HG03457 (cell line): ENCODE results near the gene COL13A1.

Experiments
- ATAC-seq: cut with Tn5 transposase; IDR thresholded peaks from one replicate; pipeline ENCODE4 v1.9.1; 2021; ENCODE audit warnings: moderate number of reproducible peaks; ENCODE audit not compliant: unreplicated experiment

The COL13A1 gene

DNA sequence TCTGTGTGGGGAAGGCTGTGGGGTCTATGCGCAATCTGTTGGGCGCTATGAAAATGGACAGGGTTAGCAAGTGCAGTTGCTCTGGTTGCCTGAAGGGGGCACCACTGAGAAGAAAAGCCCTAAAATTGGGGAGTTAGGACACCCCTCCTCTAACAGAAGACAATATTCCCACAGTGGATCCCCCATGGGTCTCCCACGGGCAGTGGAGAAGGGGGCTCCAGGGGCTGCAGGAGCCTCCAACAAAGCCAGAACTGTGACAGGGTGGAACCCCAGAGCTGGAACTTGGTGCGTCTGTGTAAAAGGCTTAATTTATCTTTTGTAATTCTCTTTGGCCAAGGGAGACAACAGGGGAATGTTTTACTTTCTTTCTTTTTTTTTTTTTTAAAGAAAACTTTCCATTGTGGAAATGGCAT is 12.5 kb upstream of the COL13A1 start:
- ATAC-seq, result no peak

DNA sequence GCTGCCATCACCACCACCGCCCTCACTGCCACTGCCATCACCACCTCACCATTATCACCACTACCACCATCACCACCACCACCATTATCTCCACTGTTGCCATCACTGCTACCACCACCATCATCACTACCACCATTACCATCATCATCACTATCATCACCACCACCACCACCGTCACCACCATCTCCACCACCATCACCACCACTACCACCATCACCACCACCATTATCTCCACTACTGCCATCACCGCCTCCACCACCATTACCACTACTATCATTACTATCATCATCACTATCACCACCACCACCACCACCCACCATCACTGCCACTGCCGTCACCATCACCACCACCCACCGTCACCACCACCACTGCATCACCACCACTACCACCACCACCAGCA is 9.9 kb upstream of the COL13A1 start:
- ATAC-seq, result no peak

DNA sequence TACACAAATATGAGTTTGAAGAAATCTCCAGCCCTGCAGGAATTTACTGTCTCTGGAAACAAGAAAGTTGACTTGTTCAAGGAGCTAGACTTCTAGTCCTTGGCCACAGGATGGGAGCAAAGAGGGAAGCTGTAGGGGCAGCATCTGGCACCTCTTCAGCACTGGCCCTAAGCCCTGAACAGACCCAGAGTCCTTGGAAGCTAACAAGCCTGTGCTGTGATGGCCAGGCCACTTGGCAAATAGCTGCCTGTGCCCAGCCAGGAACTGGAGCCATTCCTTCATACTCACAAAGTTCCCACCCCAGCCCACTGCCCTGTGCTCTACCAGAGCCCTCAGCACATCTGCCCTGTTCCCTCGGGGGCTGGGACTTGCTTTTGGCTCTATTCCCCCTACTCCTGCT is 9.4 kb upstream of the COL13A1 start:
- no peak for ATAC-seq

DNA sequence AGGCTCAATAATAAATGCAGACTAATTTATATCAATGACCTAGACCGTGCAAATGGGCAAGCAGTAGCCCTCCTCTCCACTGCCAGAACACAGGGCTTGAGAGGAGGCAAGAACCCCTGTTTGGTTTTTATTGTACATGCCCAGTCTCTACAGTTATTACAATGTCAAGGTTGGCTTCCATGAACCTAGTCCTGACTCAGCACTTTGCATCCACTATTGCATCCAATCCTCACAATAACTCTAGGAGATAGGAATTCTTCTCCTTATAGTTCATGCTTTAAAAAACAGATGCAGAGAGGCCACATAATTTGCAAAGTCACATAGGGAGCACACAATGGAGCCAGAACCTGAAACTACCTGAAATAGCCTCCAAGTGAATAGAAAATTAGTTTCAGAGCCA is 7.0 kb upstream of the COL13A1 start:
- ATAC-seq, result no peak

DNA sequence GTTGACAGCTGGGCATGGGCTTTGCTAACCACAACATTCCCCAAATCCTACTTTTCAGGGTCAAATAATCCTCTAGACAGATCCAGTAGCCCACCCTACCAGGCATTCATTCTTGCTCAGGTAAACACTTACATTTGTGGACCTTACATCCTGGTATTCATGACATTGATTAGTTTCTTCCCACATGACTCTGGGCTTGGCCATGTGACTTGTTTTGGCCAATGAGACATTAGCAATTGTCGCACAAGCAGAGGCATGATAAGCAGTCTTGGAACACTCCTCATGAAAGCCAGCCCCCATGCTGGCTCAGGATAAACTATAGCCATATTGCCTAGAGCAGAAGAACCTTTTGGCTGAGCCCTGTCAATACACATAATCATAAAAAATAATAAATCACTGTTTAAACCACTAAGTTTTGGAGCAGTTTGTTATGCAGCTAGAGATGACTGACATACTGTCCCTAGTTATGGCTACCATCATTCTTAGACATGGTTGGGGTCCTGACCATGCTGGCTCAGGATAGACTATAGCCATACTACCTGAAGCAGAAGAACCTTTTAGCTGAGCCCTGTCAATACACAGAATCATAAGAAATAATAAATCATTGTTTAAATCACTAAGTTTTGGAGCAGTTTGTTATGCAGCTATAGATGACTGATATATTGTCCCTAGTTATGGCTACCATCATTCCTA is 6.3 kb upstream of the COL13A1 start:
- ATAC-seq, result no peak

DNA sequence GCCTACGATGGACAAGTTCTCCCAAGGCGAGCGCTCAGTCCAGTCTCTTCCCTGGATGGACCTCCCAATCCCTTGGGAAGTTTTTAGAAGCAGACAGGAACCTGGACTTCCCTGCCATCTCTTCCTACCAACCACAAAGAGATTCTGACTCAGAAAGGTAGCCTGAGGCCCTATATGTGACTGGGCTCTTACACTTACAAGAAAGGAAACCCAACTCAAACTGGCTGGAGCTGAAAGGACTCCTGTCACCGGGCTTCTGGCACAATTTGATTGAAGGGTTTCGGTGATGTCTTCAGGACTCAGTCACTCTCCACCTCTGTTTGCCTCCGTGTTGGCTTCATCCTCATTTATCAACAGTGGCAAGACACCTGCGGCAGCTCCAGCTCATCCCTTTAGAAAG is 3.7 kb upstream of the COL13A1 start:
- ATAC-seq, result no peak

DNA sequence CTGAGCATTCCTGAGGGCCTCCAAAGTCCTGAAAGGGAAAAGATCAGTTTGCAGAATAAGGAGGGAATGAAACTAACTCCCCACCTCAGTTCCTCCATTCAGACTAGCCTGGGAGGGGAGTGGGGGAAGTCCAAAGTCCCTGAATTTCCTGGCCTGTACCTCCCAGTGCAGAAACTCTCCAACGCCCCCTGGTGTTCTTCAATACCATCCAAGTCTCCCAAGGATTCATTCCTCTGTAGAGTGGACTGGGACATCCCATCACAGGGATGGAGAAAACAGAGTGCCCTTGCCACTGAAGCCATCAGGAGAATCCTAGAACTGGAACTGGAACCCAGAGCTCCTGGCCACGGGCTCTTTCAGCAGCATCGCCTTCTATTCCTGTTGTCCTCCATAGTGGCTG is 1.6 kb upstream of the COL13A1 start:
- no peak for ATAC-seq

DNA sequence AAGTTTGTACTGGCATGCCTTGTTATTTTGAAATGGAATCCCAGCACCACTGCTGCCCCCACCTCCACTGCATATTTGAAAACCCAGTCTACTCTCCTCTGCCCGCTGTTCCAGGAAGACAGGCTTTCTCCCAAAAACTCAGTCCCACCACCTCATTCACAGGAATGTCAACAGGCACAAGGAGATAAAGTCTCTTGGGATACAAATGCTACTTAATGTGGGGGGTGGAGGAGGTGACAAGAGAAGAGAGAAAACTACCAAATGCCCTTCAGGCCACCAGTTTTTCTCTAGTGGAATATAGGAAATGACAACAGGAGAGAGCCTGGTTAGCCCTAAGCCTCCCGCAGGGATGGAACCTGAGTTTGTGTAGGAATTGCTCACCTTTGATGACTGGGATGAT is 1.0 kb upstream of the COL13A1 start:
- no peak for ATAC-seq

DNA sequence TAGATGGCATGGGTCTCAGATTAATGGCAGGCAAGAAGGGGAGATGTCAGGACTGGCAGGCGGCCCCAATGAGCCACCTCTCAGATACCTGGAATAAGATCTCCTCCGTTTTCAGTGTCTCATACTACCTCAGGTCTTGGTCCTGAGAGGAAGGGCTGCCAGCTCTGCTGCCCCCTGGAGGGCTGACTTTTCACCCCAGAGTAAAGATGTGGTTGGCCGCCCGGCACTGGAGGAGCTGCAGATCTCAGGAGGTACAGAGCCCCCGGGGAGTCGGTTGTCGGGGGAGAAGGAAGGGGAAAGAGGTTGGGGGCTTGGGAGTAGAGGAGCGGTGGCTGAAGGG is 642 bp upstream of the COL13A1 start:
- no peak for ATAC-seq

DNA sequence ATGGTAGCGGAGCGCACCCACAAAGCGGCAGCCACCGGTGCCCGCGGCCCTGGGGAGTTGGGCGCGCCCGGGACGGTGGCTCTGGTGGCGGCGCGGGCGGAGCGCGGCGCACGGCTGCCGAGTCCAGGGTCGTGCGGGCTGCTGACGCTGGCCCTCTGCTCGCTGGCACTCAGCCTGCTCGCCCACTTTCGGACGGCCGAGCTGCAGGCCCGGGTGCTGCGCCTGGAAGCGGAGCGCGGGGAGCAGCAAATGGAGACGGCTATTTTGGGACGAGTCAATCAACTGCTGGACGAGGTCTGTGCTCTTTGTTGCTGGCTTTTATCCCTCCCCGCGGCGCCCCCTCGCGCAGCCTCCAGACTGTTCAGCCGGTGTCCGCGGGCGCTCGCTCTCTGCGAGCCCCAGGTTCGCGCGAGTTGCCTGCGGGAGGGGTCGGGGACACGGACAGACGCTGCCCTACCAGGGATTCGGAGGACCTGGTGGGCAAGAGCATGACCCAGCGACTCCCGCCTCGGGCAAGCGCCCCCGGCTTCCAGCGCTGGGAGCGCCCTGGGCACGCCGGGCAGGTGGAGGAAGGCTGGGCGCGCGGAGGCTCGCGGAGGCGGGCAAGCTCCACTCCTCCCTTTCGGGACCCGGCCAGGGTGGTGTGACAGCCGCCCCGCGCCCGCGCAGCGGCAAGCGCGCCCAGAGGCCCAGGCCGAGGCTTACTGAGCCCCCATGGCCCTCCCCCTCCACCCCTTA is 887 bp downstream of the COL13A1 start:
- ATAC-seq, result no peak

DNA sequence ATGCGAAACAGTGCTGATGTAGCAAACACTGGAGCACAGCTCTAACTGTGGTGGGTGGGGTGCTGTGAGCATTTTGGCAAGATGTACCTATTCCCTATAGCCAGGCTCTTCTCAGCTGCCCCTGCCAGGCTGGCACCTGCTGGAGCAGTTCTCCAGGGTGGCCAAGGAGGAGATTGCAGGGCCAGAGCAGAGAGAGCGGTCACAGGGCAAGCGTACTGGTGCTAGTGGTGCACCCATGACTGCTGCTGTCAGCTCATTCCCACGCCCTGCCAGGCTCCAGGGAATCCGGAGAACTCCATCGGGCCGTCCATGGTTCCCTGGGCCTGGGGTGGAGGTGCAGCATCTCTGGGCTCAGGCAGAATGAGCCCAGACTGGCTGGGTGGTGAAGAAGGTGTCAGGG is 2.1 kb downstream of the COL13A1 start:
- no peak for ATAC-seq

DNA sequence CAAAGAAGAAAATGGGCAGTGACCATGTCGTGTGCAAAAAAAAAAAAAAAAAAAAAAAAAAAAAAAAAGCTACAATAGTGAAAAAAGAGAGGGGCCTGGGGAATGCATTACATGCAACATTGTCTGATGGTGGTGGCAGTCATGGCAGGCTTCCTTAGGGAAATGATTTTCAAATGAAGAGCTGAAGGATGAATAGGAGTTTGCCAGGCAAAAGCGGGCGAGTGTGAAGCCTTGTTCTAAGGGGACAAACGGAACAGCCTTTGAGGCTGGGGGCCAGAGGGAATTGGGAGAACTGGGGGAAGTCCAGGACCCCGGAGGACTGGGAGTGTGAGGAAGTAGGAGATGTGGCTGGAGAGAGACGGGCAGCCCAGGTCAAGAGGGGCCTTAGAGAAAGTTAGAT is 3.1 kb downstream of the COL13A1 start:
- no peak for ATAC-seq

DNA sequence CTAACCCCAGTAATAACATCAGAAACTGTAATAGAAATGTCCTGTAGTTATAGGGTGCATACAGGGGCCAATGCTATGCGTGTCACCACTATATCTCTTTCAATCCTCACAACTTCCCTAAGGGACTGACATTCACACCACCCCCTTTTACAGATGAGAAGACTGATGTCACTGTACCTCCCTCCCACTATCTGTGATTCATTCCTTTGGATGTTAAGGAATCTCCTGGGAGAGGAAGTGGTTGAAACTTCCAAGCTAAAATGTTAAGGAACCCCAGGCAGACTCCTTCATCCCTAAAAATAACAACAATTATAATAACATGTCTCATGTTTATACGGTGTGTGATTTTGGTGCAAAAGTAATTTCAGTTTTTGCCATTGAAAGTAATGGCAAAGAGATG is 5.4 kb downstream of the COL13A1 start:
- no peak for ATAC-seq

DNA sequence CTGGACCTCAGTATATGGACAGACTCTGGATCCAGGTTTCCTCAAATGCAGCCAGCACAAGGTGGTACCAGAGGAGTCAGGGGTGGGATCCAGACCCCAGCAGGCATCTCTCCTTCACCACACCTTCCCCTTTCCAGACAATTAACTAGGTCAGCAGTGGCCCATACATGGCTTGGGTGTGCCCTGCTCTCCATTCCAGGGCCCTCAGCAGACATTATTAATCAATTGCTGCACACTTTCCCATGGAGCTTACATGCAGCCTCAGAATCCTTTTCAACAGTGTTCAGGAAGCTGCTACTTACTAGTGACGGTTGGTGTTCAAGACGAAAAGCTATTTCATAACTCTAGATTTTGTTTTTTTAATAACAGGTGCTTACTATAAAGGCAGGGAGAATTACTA is 6.0 kb downstream of the COL13A1 start:
- ATAC-seq, result no peak

DNA sequence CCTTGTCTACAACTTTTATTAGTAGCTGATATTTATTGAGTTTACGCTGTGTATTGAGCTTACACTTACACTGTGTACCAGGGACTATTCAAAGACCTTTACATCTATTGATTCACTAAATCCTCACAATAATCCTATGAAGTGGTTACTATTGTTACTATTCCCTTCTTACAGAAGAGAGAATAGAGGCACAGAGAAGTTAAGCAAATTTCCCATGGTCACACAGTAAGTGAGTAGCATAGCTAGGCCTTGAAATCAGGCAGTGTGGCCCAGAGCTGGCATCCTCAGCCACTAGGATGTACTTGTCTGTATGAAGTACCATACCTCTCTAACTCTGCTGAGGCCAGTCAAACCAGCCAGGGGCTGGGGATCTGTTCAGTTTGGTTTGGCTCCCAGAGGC is 7.6 kb downstream of the COL13A1 start:
- no peak for ATAC-seq

DNA sequence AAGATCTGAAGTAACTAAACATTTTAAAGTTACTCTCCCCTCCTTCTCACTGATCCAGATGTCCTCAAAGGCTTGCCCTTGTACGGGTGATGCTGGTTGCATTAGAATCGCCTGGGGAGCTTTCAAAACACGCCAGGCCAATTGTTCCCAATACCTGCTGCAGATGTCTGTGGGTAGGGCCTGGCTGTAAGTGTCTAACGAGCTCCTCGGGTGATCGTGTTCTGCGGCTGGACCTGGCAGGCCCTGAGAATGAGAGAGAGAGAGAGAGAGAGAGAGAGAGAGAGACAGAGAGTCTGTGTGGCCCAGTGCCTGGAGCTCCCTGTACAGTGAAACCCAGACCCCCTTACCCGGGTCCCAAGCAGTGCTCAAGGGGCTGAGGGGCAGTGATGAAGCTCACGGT is 8.4 kb downstream of the COL13A1 start:
- ATAC-seq, result no peak

DNA sequence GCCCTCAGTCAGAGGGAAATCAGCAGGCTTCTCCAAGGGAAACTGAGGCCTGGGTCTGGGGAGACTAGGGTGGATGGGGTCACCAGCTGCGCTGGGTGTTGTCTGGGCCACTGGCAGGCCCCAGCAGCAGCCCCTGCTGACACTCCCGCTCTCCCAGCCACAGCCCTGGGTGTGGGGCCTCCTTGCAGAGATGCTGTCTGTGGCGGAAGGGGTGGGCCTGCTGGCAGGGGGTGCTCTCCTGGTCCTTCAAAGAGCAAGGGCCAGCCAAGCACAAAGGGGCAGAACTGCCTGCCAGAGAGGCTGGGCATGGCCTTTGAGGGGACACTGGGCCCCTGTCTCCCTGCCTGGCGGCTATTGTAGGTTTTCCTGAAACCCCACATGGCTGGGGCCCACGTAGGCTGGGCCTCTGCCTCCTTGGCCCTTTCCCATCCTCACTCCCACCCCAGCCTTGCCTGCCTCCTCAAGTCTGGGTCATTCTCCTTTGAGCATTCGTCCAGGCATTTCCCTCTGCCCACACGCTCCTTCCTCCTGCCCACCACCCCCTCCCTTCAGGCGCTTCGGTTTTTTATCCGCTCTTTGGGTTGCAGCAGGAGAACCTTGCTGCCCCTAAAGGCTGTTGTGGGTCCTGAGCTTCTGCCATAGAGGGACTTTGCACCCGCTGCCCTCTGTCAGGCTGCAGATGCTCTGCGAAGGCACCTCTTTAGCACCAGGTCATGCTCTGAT is 9.1 kb downstream of the COL13A1 start:
- ATAC-seq, result no peak

DNA sequence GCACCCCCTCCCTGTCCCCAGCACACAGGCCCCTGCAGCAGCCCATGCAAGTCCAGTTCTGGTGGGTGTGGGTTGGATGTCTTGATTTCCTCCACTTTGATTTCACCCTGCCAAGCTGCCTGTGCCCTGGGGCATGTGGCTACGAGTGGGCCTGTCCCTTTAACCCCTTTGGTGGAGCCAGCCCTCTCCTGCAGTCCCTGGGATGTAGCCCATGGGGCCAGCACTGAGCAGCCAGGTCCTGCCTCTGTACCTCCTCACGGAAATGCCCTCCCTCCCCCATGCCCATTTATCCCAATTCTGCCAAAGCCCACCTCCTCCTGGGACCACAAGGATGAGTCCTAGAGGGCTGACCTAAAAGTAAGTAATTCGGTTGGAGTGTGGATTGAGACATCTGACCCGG is 11.9 kb downstream of the COL13A1 start:
- no peak for ATAC-seq

DNA sequence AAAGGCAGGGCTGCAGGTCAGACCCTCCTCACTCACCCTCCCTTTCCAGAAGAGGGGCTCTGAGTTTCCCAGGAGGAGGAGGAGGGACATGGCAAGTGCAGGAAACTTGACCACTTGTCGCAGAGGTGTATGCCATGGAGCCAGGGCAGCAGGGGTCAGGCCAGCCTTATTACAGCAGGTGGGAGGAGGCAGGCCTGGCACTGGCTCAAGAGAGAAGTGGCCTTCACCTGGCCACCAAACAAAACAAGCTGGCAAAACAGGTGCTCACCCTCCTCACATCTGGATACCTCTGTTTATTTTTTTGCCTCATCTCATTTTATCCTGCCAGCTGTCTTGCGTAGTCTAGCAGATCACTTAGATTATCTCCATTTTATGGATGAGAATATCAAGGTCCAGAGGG is 12.5 kb downstream of the COL13A1 start:
- ATAC-seq, result no peak

DNA sequence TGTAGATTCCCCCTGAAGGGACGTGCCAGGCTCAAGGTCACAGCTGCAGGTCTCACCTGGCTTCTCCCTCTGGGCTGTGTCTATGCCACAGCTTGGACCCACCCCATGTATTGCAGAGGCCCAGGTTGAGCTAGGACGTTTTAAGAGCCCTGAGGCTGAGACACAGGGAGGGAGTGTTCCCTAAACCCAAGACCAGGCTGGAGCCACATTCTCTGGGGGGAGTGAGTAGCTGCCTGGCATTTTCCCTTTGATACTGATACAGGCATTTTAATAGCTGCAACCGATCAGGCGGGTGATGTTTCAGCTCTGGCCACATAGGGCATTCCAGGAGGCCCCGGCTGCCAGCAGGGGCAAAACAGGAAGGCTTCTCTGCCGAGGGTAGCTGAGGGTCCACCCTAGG is 13.4 kb downstream of the COL13A1 start:
- no peak for ATAC-seq

DNA sequence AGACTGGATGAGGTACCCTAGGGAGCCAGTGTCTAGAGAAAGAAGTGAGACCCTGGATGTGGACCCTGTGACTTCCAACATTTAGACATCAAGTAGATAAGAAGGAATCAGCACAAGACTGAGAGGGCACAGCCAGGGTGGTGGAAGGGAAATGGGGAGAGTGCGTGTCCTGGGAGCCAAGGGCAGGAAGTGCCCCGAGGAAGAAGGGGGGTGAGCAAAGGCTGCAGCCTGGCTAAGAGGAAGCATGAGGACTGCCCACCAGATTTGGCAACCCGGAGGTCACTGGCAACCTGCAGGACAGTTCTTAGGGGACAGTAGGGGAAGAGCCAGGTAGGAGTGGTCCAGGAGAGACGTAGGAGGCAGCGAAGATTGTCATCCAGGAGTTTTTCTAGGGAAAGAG is 14.8 kb downstream of the COL13A1 start:
- no peak for ATAC-seq

DNA sequence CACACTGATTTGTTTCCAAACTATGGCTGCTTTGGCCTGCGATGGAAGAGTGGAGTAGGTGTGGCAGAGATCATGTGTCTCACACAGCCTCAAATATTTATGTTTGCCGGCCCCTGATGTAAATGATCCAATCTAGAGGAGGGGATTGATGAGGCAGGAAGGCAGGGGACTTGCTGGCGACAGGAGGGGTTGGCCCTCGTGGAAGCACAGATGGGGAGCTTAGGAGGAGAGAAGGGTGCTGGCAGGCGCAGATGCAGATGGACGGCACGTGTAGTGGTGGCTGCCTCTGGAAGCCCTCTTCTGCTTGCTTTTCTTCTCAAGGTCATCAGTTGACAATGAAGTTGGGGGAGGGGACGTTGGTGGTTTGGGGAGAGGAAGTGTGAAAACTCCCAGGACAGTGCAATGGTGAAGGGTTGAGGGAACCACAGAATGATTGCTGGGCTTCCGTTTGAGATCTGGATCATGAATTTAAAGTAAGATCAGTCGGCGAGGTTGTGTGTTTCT is 15.4 kb downstream of the COL13A1 start:
- no peak for ATAC-seq
